ENCODE measurements around the gene SULT2B1.

Gene SULT2B1

DNA sequence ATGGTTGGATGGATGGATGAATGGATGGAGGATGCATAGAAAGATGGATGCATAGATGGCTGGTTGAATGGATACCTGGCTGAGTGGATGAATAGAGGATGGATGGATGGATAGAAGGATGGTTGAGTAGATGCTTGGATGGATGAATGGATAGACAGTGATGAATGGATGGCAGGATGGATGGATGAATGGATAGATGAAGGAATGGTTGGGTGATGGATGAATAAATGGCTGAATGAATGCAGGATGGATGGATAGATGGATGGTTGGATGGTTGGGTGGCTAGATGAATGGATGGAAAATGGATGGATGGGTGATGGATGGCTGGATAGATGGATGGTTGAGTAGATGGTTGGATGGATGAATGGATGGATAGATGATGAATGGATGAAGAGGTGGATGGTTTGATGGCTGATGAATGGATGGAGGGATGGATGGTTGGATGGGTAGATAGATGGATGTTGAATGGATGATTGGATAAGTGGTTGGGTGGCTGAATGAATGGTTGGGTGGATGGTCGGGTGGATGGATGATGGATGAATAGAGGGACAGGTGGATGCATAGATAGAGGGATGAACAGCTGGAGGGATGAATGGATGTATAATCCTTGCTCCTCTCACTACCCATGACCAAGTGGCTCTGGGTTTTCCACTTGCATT is 3.6 kb upstream of the SULT2B1 start:
- H3K27ac ChIP-seq = no peak overlapping the region
- CTCF ChIA-PET = no interaction called here
- TF ChIP-seq, protein P1, sequence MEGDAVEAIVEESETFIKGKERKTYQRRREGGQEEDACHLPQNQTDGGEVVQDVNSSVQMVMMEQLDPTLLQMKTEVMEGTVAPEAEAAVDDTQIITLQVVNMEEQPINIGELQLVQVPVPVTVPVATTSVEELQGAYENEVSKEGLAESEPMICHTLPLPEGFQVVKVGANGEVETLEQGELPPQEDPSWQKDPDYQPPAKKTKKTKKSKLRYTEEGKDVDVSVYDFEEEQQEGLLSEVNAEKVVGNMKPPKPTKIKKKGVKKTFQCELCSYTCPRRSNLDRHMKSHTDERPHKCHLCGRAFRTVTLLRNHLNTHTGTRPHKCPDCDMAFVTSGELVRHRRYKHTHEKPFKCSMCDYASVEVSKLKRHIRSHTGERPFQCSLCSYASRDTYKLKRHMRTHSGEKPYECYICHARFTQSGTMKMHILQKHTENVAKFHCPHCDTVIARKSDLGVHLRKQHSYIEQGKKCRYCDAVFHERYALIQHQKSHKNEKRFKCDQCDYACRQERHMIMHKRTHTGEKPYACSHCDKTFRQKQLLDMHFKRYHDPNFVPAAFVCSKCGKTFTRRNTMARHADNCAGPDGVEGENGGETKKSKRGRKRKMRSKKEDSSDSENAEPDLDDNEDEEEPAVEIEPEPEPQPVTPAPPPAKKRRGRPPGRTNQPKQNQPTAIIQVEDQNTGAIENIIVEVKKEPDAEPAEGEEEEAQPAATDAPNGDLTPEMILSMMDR (conservative IDR thresholded peaks at IDR 0.05; ENCODE audit: low read depth) = no peak
- POLR2A ChIA-PET (ENCODE audit: low non-redundant PET) = no interaction called here
- DNase-seq (ENCODE audit: low spot score) = no peak

DNA sequence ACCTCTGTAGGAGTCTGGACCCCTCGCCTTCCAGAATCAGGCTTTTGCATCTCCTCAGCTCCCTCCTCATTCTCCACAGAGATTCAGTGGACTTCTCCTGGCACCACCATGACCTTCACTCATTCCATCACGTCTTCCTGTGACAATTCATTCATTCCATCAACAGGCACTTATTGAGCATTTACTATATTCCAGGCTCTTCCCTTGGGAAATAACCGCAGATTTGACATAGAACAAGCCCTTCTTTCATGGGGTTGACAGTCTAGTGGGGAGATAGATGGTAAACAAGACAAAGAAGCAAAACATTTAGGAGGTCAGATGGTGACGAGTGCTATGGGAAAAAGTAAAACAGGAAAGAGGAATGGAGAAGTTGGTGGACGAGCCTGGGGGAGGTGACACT is 2.6 kb upstream of the SULT2B1 start:
- H3K27ac ChIP-seq = no peak overlapping the region
- ChIA-PET CTCF (no interaction called here), POLR2A (ENCODE audit: low non-redundant PET) (no interaction called here)
- DNase-seq (ENCODE audit: low spot score) = no peak
- TF ChIP-seq, protein P1 (conservative IDR thresholded peaks at IDR 0.05; ENCODE audit: low read depth) = no peak

DNA sequence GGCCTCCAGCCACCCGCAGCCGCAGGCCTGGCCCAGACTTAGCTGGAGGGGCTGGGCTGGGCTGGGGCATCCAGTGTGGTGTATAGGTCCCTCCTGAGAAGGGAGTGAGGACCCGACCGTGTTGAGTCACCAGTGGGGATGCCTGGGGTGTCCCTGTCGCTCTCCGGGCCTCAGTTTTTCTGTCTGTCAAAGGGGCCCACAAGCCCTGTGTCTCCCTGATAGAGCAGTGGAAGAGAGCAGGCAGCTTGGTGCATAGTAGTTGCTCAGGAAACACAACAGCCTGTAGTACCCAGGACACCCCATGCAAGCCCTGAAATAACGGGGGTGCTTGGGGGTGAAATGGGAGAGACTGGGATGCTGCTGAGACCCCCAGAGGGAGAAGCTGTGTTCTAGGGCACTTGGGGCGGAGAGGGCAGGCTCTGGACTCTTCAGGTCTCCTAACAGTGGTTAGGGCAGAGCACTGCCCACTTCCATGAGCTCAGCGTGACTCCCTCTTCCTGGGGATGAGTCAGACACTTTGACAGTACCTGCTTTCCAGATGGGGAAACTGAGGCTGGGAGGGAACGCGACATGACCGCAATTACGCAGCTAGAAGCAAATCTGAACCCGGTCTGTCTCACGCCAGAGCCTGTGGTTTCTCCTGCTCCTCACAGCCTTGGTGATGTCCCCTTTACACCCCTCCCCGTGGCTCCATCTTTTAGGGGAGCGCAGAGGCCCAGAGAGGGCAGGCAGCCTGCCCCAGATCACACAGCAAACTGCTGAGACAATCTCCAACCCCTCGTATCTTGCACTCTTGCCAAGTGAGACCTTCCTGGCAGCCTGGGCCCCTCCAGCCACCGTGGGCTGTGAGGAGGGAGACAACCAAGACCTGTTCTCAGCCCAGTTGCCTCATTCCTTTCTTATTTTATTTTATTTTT is 692 bp downstream of the SULT2B1 start:
- H3K27ac ChIP-seq = peak overlapping the region; percentile 62
- TF ChIP-seq, protein P1 (conservative IDR thresholded peaks at IDR 0.05; ENCODE audit: low read depth) = no peak
- POLR2A ChIA-PET (ENCODE audit: low non-redundant PET) = no interaction called here
- no peak for DNase-seq (ENCODE audit: low spot score)
- CTCF ChIA-PET = interaction anchor here (0.6 to 1.6 kb wide), 3 partner anchors 10 to 47 kb away, joined by 3 to 4 read pairs (median 3); no protein-coding TSS in a partner anchor

DNA sequence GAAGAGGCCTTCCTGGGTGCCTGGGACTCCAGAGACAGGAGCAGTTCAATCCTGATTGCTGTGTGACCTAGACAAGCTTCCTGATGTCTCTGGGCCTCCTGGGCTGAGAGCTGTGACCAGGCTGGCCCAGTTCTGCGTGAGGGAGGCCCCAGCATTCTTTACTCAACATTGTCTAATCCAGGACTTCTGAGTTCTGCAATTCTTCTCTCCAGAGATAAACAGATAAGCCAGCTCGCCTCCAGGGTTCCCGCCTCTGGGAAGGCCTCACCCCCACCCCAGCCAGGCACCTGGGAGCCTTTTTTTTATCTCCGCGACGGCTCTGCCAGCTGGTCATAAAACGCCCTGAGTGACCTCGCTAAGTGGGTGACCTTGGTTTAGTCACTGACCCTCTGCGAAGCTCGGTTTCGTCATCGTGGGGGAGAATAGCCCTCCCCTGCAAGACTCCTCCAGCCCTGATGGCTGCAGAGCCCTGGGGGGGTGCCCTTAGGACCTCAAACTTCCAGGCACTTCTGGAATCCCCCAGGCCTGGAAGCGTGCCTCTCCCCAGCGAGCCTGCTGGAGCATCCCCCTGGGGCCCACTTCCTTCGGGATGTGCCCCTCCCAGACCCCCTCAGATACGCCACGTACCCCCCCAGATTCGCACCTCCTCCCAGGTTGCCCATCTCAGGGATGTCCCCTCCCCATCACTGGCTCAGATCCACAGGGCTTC is 1.9 kb downstream of the SULT2B1 start:
- ChIA-PET CTCF (interaction anchor here (0.6 to 1.6 kb wide), 3 partner anchors 11 to 48 kb away, joined by 3 to 4 read pairs (median 3); no protein-coding TSS in a partner anchor), POLR2A (ENCODE audit: low non-redundant PET) (no interaction called here)
- H3K27ac ChIP-seq = peak overlapping the region; percentile 62
- DNase-seq (ENCODE audit: low spot score) = peak; percentile 44
- TF ChIP-seq, protein P1 (conservative IDR thresholded peaks at IDR 0.05; ENCODE audit: low read depth) = no peak

DNA sequence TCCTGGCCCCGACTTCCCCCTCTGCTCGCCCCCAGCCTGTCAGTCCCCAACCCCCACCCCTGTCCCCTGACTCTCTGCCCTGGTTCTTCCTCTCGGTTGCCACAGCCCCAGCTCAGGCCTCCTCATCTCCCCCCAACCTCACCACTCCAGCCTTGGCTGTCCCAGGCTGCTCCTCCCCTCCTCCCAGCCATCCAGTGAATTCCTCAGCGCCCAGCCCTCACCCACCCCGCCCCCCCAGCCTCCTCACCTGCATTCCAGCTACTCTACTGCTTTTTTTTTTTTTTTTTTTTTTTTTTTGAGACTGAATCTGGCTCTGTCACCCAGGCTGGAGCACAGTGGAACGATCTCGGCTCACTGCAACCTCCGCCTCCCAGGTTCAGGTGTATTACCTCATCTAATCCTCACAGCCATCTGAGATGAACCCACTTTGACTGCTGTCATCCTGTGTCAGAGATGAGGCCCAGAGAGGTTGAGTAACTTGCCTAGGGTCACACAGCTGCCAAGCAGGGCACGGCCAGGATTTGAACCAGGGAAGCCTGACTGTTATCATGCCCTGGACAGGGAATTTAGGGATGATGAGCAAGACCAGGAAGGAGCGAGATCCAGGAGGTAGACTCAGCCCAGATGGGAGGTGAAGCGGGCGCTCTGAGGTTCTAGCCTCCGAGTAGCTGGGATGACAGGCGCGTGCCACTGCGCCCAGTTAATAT is 2.6 kb downstream of the SULT2B1 start:
- DNase-seq (ENCODE audit: low spot score) = peak; percentile 60
- TF ChIP-seq, protein P1 (conservative IDR thresholded peaks at IDR 0.05; ENCODE audit: low read depth) = no peak
- peak overlapping the region; percentile 62 for H3K27ac ChIP-seq
- ChIA-PET POLR2A (ENCODE audit: low non-redundant PET) (no interaction called here), CTCF (interaction anchor here (0.7 to 1.6 kb wide), 2 partner anchors 14 to 30 kb away, joined by 4 read pairs; no protein-coding TSS in a partner anchor)

Measured in RWPE1 (cell line).